ENCODE data around the gene MSI2. TPM values are rescaled to one million over a fixed set of nuclear protein-coding genes. Genes with fewer than 3 reads are reported as not detected.
A peak's percentile ranks its signal among the peaks of the same experiment; 100 is the strongest.

Gene MSI2
- total and polyA plus RNA-seq, 9 of the 15 experiments (the other 6 are each of a cell fraction or from before 2014, with no cell fraction given) = 4.6 to 61.8 (median 42.4) TPM

- Histone ChIP-seq H4K20me1 (replicated peaks; ENCODE audit: control insufficient read depth, insufficient read depth, low read length) (peaks cover 3% of the 10 kb centered on the region; the same call in 1 of the 2 replicates), H3K4me3 (no peak overlapping the region), H3K79me2 (ENCODE audit: control insufficient read depth, insufficient read depth, low read length) (no peaks in the 10 kb centered on the region), H3K9me1 (ENCODE audit: control insufficient read depth, insufficient read depth, low read length) (peaks cover 12% of the 10 kb centered on the region), H3K4me2 (ENCODE audit: insufficient read depth, low read length) (no peak overlapping the region), H3K9ac (ENCODE audit: insufficient read depth in 1 of 2, low read depth in 2 of 2, low read length in 2 of 2) (no peak overlapping the region), H3K27me3 (ENCODE audit: control insufficient read depth in 2 of 2, insufficient read depth in 2 of 2, low read length in 2 of 2) (no peaks in the 10 kb centered on the region), H3K4me1 (replicated peaks in 1 of 2; ENCODE audit: control insufficient read depth in 2 of 2, insufficient read depth in 2 of 2, low read length in 2 of 2) (no peaks in the 10 kb centered on the region), H2AFZ (ENCODE audit: low read depth, low read length) (no peak overlapping the region), H3K36me3 (ENCODE audit: control insufficient read depth, insufficient read depth, low read length) (no peaks in the 10 kb centered on the region), H3K27ac (ENCODE audit: extremely low read depth, low read depth, low read length) (no peak overlapping the region), H3K9me3 (replicated peaks; ENCODE audit: control insufficient read depth, insufficient read depth, low read depth, low read length) (no peaks in the 10 kb centered on the region)
- WGBS (ENCODE audit: insufficient coverage, low coverage, missing lambda C conversion rate) = 75% methylated on average over 7 of the region's 7 CpGs
- ChIA-PET CTCF (ENCODE audit: low intra/inter-chr PET ratio) (no interaction called here), POLR2A (interaction anchor here (1.2 to 1.9 kb wide), 2 partner anchors 11 to 14 kb away, joined by 4 read pairs; no protein-coding TSS in a partner anchor)
- intact Hi-C loops (cut with micrococcal nuclease) = no loop called here
- peak; percentile 11 for FAIRE-seq
- no peak for ATAC-seq
- no TSS peak for BruUV-seq (replicated peaks)
- no peak for DNase-seq (ENCODE audit: extremely low read depth in 1 of 4, low spot score in 3 of 4)
- in situ Hi-C loops (cut with MboI) = no loop called here
- TF ChIP-seq ZNF140 (CRISPR knock-in tag; IDR thresholded peaks at IDR 0.05) (no peak), ZBTB40 (IDR thresholded peaks at IDR 0.05) (no peak), ZBTB40 (CRISPR knock-in tag; IDR thresholded peaks at IDR 0.05) (no peak), ZNF121 (CRISPR knock-in tag; conservative IDR thresholded peaks at IDR 0.05) (no peak), E2F5 (CRISPR knock-in tag; IDR thresholded peaks at IDR 0.05) (no peak), ZNF165 (CRISPR knock-in tag; IDR thresholded peaks at IDR 0.05; ENCODE audit: borderline replicate concordance) (no peak), SMARCB1 (IDR thresholded peaks at IDR 0.05; ENCODE audit: insufficient read length, low read depth) (no peak), E2F8 (IDR thresholded peaks at IDR 0.05; ENCODE audit: low read depth, partially characterized antibody) (no peak), ZNF696 (CRISPR knock-in tag; conservative IDR thresholded peaks at IDR 0.05) (no peak), ZNF23 (CRISPR knock-in tag; IDR thresholded peaks at IDR 0.05) (no peak), NUFIP1 (IDR thresholded peaks at IDR 0.05; ENCODE audit: partially characterized antibody) (no peak)
Measured at GRCh38 chr17:57562184-57562698, 305.9 kb downstream of the MSI2 start.

Data from K562 (cell line).